ENCODE measurements around the gene SYNM.

The SYNM gene

DNA sequence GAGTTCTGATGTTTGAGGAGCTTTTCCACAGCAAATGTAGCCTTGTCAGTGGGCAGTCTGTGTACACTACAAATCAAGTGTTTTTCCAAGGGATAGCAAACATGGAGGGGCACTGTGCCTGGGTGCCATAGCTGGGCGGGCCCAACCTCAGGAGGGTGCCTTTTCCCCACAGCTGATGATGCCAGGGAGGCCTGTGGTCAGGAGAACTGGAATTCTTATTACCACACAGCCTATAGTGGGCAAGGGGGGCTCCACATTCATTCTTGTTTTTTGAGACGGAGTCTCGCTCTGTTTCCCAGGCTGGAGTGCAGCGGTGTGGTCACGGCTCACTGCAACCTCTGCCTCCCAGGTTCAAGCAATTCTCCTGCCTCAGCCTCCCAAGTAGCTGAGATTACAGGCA lies 41.8 kb downstream of the SYNM start:
- Histone ChIP-seq H3K4me3 (ENCODE audit: low read length in 2 of 2) (no peak overlapping the region), H3K4me2 (ENCODE audit: insufficient read depth, low read length, poor library complexity, severe bottlenecking) (no peak overlapping the region), H2AK5ac (ENCODE audit: low read depth, low read length) (no peak overlapping the region), H3K18ac (ENCODE audit: low read length) (no peak overlapping the region), H2BK12ac (ENCODE audit: low read length) (no peak overlapping the region), H4K8ac (ENCODE audit: low read depth, low read length) (no peak overlapping the region), H3K36me3 (replicated peaks in 1 of 2; ENCODE audit: control insufficient read depth in 2 of 2, insufficient read depth in 2 of 2, low read length in 2 of 2) (peaks cover 3 to 5% of the 10 kb centered on the region in 2 donors), H3K27ac (replicated peaks; ENCODE audit: low read length) (no peak overlapping the region), H4K91ac (ENCODE audit: low read depth, low read length, poor library complexity) (no peak overlapping the region), H2BK120ac (ENCODE audit: low read depth, low read length) (no peak overlapping the region), H3K9me3 (replicated peaks in 1 of 2; ENCODE audit: control insufficient read depth in 2 of 2, insufficient read depth in 1 of 2, low read depth in 1 of 2, low read length in 2 of 2) (peaks cover 0 to 2% of the 10 kb centered on the region in 2 donors), H3K4ac (ENCODE audit: low read length) (no peak overlapping the region), H3K27me3 (ENCODE audit: control insufficient read depth in 3 of 3, insufficient read depth in 3 of 3, low read depth in 1 of 3, low read length in 3 of 3) (no peaks in the 10 kb centered on the region), H3K14ac (ENCODE audit: low read length) (no peak overlapping the region), H2AFZ (ENCODE audit: low read length) (no peak overlapping the region), H3K9ac (ENCODE audit: low read depth, low read length, poor library complexity) (no peak overlapping the region), H3K23ac (ENCODE audit: low read depth, low read length, poor library complexity) (no peak overlapping the region), H3K4me1 (ENCODE audit: control insufficient read depth in 2 of 2, insufficient read depth in 1 of 2, low read depth in 1 of 2, low read length in 2 of 2) (peaks cover 20 to 25% of the 10 kb centered on the region in 2 donors), H2BK5ac (ENCODE audit: low read length) (no peak overlapping the region), H3K79me1 (ENCODE audit: low read depth, low read length) (no peaks in the 10 kb centered on the region), H2BK15ac (ENCODE audit: low read length) (no peak overlapping the region)
- DNase-seq (ENCODE audit: low spot score): no peak
- WGBS, 2 donors (ENCODE audit: extremely low coverage in 2 of 2, insufficient read length in 2 of 2, insufficient replicate concordance in 1 of 2): no CpG with 5 or more reads among the region's 5 CpGs

DNA sequence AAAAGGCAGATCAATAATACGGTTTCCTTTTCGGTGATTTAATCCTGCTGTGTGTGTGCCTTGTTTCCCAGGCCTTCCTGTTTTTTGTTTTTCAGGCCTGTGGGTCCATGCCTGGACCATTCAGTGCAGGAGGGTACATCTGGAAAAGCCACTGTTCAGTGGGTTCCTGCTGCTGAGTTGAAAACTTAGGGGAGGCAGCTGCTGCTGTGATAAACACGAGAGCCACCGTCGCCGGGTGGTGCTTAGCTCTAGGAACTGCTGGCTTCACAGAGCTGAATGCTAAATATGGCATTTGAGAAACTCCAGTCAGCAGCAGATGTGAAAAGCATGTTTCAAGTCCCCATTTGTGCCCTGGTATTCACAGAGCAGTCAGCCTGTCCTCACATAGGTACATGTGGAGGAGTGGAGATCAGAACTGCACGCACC lies 44.0 kb downstream of the SYNM start:
- Histone ChIP-seq H3K27ac (replicated peaks; ENCODE audit: low read length) (no peak overlapping the region), H2AK5ac (ENCODE audit: low read depth, low read length) (no peak overlapping the region), H3K18ac (ENCODE audit: low read length) (peak overlapping the region; percentile 11), H3K23ac (ENCODE audit: low read depth, low read length, poor library complexity) (no peak overlapping the region), H2BK12ac (ENCODE audit: low read length) (no peak overlapping the region), H3K4me1 (ENCODE audit: control insufficient read depth in 2 of 2, insufficient read depth in 1 of 2, low read depth in 1 of 2, low read length in 2 of 2) (peaks cover 9% of the 10 kb centered on the region in 2 donors), H3K4me2 (ENCODE audit: insufficient read depth, low read length, poor library complexity, severe bottlenecking) (no peak overlapping the region), H3K14ac (ENCODE audit: low read length) (peak overlapping the region; percentile 6), H3K4me3 (ENCODE audit: low read length in 2 of 2) (no peak overlapping the region), H3K9me3 (replicated peaks in 1 of 2; ENCODE audit: control insufficient read depth in 2 of 2, insufficient read depth in 1 of 2, low read depth in 1 of 2, low read length in 2 of 2) (peaks cover 0 to 2% of the 10 kb centered on the region in 2 donors), H4K91ac (ENCODE audit: low read depth, low read length, poor library complexity) (no peak overlapping the region), H3K79me1 (ENCODE audit: low read depth, low read length) (no peaks in the 10 kb centered on the region), H3K9ac (ENCODE audit: low read depth, low read length, poor library complexity) (no peak overlapping the region), H4K8ac (ENCODE audit: low read depth, low read length) (no peak overlapping the region), H2AFZ (ENCODE audit: low read length) (no peak overlapping the region), H3K27me3 (ENCODE audit: control insufficient read depth in 3 of 3, insufficient read depth in 3 of 3, low read depth in 1 of 3, low read length in 3 of 3) (no peaks in the 10 kb centered on the region), H3K36me3 (replicated peaks in 1 of 2; ENCODE audit: control insufficient read depth in 2 of 2, insufficient read depth in 2 of 2, low read length in 2 of 2) (peaks cover 3 to 11% of the 10 kb centered on the region in 2 donors), H3K4ac (ENCODE audit: low read length) (no peak overlapping the region), H2BK15ac (ENCODE audit: low read length) (no peak overlapping the region), H2BK5ac (ENCODE audit: low read length) (no peak overlapping the region), H2BK120ac (ENCODE audit: low read depth, low read length) (no peak overlapping the region)
- no peak for DNase-seq (ENCODE audit: low spot score)
- no CpG with 5 or more reads among the region's 7 CpGs for WGBS, 2 donors (ENCODE audit: extremely low coverage in 2 of 2, insufficient read length in 2 of 2, insufficient replicate concordance in 1 of 2)

DNA sequence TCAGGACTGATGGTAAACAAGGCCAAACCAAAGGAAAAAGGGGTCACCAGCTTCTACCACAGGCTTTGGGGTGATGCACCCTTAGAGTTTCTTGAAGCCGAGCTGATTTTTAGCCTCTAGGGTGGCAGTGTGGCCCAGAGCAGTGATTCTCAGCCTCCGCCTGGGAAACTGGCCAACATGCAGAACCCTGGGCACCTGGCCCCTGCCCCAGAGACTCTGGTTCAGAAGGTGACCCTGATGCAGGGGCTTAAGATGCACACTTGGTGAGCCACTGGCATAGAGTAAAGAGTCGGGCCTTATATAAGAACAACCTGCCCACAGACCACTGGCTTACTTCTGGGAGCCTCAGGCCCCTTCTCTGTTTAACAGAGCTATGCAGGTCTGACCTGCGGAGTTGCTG lies 44.5 kb downstream of the SYNM start:
- WGBS, 2 donors (ENCODE audit: extremely low coverage in 2 of 2, insufficient read length in 2 of 2, insufficient replicate concordance in 1 of 2): no CpG with 5 or more reads among the region's 4 CpGs

DNA sequence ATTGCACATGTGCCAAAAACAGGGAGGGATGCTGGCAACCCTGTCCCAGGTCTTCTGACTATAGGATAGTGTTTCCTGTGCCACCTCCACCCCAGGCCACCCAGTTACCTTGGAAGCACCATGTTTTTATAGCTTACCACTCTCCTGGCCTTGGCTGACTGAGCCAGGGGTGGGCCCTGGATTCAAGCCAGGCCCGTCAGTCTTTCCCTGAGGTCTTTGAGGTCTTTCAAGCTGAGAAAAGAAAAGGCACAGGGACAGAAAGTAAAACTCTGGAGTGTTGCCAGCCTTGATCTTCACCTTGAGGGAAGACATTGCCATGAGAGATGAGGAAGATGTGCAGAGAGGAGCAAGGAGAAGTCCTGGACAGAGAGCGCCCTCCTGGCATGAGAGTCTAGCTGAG lies 46.3 kb downstream of the SYNM start:
- Histone ChIP-seq H2BK120ac (ENCODE audit: low read depth, low read length) (no peak overlapping the region), H3K4me3 (ENCODE audit: low read length in 2 of 2) (no peak overlapping the region), H2AK5ac (ENCODE audit: low read depth, low read length) (peak overlapping the region; percentile 13), H2BK5ac (ENCODE audit: low read length) (no peak overlapping the region), H3K36me3 (replicated peaks in 1 of 2; ENCODE audit: control insufficient read depth in 2 of 2, insufficient read depth in 2 of 2, low read length in 2 of 2) (peaks cover 3 to 30% of the 10 kb centered on the region in 2 donors), H4K8ac (ENCODE audit: low read depth, low read length) (no peak overlapping the region), H3K27me3 (ENCODE audit: control insufficient read depth in 3 of 3, insufficient read depth in 3 of 3, low read depth in 1 of 3, low read length in 3 of 3) (no peaks in the 10 kb centered on the region), H3K9ac (ENCODE audit: low read depth, low read length, poor library complexity) (no peak overlapping the region), H2BK12ac (ENCODE audit: low read length) (no peak overlapping the region), H3K9me3 (replicated peaks in 1 of 2; ENCODE audit: control insufficient read depth in 2 of 2, insufficient read depth in 1 of 2, low read depth in 1 of 2, low read length in 2 of 2) (peaks cover 0 to 2% of the 10 kb centered on the region in 2 donors), H3K18ac (ENCODE audit: low read length) (no peak overlapping the region), H3K23ac (ENCODE audit: low read depth, low read length, poor library complexity) (no peak overlapping the region), H2AFZ (ENCODE audit: low read length) (no peak overlapping the region), H3K14ac (ENCODE audit: low read length) (no peak overlapping the region), H3K4ac (ENCODE audit: low read length) (no peak overlapping the region), H3K4me2 (ENCODE audit: insufficient read depth, low read length, poor library complexity, severe bottlenecking) (no peak overlapping the region), H3K4me1 (ENCODE audit: control insufficient read depth in 2 of 2, insufficient read depth in 1 of 2, low read depth in 1 of 2, low read length in 2 of 2) (peaks cover 6 to 7% of the 10 kb centered on the region in 2 donors), H4K91ac (ENCODE audit: low read depth, low read length, poor library complexity) (no peak overlapping the region), H2BK15ac (ENCODE audit: low read length) (no peak overlapping the region), H3K79me1 (ENCODE audit: low read depth, low read length) (no peaks in the 10 kb centered on the region), H3K27ac (replicated peaks; ENCODE audit: low read length) (no peak overlapping the region)
- DNase-seq (ENCODE audit: low spot score): no peak
- WGBS, 2 donors (ENCODE audit: extremely low coverage in 2 of 2, insufficient read length in 2 of 2, insufficient replicate concordance in 1 of 2): no CpG with 5 or more reads among the region's 2 CpGs

More for the DNA sequence above, 44.5 kb downstream of the SYNM start:
- H3K36me3 ChIP-seq (replicated peaks in 1 of 2; ENCODE audit: control insufficient read depth in 2 of 2, insufficient read depth in 2 of 2, low read length in 2 of 2): peaks cover 3 to 13% of the 10 kb centered on the region in 2 donors
- no peaks in the 10 kb centered on the region for H3K79me1 ChIP-seq (ENCODE audit: low read depth, low read length)
- H3K4me3 ChIP-seq (ENCODE audit: low read length in 2 of 2): no peak overlapping the region
- H3K14ac ChIP-seq (ENCODE audit: low read length): no peak overlapping the region
- H3K9me3 ChIP-seq (replicated peaks in 1 of 2; ENCODE audit: control insufficient read depth in 2 of 2, insufficient read depth in 1 of 2, low read depth in 1 of 2, low read length in 2 of 2): peaks cover 0 to 2% of the 10 kb centered on the region in 2 donors
- H4K8ac ChIP-seq (ENCODE audit: low read depth, low read length): no peak overlapping the region
- peak overlapping the region; percentile 3 for H3K18ac ChIP-seq (ENCODE audit: low read length)
- no peak overlapping the region for H3K27ac ChIP-seq (replicated peaks; ENCODE audit: low read length)
- H2AFZ ChIP-seq (ENCODE audit: low read length): no peak overlapping the region
- H2BK5ac ChIP-seq (ENCODE audit: low read length): no peak overlapping the region
- H2BK15ac ChIP-seq (ENCODE audit: low read length): no peak overlapping the region
- H3K4ac ChIP-seq (ENCODE audit: low read length): no peak overlapping the region
- H2BK12ac ChIP-seq (ENCODE audit: low read length): peak overlapping the region; percentile 17
- H2AK5ac ChIP-seq (ENCODE audit: low read depth, low read length): no peak overlapping the region
- no peak overlapping the region for H3K4me2 ChIP-seq (ENCODE audit: insufficient read depth, low read length, poor library complexity, severe bottlenecking)
- no peak for DNase-seq (ENCODE audit: low spot score)
- no peak overlapping the region for H3K9ac ChIP-seq (ENCODE audit: low read depth, low read length, poor library complexity)
- H4K91ac ChIP-seq (ENCODE audit: low read depth, low read length, poor library complexity): no peak overlapping the region
- no peaks in the 10 kb centered on the region for H3K27me3 ChIP-seq (ENCODE audit: control insufficient read depth in 3 of 3, insufficient read depth in 3 of 3, low read depth in 1 of 3, low read length in 3 of 3)
- no peak overlapping the region for H3K23ac ChIP-seq (ENCODE audit: low read depth, low read length, poor library complexity)
- H2BK120ac ChIP-seq (ENCODE audit: low read depth, low read length): no peak overlapping the region
- peaks cover 6 to 7% of the 10 kb centered on the region in 2 donors for H3K4me1 ChIP-seq (ENCODE audit: control insufficient read depth in 2 of 2, insufficient read depth in 1 of 2, low read depth in 1 of 2, low read length in 2 of 2)
